Endothelial cell of hepatic sinusoid (primary cell): ENCODE data around the gene CHST11.

ENCODE experiments used
- in situ Hi-C: cut with HindIII; loops from 2 replicates; pipeline ENCODE4 v1.10.0; 2017; ENCODE audit warnings: low sequenced_read_pairs

CHST11 gene

DNA sequence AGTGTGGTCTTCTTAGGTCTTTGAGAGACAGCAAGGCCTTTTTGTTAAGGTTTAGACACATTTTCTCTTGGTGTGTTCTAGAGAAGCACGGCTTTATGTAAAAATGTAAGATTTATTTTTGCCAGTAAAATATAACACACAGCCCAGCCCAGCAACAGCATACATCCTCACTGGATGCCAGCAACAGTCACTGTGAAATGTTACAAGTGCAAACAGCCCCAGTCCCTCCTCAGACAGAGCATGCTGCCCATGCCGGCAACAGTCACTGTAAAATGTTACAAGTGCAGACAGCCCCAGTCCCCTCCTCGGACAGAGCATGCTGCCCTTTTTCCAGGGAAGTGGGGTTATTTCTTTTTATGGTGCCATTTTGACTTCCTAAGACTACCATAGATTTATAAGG is 207.6 kb downstream of the CHST11 start:
- in situ Hi-C loops: no loop called here

DNA sequence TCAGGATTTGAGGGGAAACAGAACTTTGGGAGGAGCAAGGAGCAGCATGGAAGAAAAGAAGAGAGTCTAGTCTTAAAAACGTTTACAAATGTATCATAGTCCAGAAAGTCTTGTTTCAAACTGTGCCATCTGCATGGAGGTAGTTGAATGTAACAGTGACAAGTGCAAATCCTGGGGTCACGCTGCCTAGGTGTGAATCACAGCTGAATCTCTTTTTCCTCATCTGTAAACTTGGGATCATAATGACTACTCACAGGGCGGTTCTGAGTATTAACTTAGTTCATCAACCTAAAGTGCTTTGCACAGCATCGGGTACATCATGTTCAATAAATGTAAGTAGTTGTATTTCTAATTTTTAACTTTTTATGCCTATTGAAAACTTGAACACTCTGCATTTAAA is 208.5 kb downstream of the CHST11 start:
- in situ Hi-C loops: no loop called here

DNA sequence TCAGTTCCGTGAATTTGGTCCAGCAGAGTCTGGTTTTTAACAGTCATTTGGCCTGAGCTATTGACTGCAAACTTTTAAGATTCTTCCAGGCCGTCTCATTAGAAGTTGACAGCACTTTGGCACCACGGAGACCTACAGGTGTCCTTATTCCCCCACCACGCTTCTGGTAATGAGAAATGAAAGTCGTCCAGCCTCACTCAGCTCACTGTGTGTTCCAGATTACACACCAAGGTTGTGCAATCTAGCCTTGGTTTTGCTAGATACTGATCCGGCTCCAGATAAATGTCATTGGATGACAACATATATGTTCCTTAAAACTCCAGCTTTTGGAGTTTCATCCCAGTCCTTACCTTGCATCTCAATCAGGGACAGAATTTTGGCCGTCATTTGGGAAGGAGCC is 210.4 kb downstream of the CHST11 start:
- in situ Hi-C loops: no loop called here

DNA sequence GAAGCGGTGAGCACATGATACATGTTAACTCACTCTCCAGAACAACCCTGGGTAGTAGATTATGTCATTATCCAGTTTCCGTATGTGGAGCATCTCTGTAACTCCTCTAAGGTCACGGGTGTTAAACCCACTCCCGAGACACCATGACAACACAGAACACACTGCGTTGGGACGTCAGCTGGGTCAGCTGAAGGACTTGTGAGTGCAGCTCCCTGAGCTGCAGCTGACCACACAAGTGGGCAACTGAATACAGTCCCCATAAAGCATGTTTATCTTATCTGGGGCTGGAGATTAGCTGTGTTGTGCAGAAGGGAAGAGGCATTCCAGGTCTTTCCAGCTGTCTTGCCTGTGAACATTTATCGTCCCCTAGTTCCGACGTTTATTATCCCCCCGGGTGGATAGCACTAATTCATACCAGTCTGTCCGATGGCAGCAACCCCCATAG is 211.5 kb downstream of the CHST11 start:
- in situ Hi-C loops: no loop called here

DNA sequence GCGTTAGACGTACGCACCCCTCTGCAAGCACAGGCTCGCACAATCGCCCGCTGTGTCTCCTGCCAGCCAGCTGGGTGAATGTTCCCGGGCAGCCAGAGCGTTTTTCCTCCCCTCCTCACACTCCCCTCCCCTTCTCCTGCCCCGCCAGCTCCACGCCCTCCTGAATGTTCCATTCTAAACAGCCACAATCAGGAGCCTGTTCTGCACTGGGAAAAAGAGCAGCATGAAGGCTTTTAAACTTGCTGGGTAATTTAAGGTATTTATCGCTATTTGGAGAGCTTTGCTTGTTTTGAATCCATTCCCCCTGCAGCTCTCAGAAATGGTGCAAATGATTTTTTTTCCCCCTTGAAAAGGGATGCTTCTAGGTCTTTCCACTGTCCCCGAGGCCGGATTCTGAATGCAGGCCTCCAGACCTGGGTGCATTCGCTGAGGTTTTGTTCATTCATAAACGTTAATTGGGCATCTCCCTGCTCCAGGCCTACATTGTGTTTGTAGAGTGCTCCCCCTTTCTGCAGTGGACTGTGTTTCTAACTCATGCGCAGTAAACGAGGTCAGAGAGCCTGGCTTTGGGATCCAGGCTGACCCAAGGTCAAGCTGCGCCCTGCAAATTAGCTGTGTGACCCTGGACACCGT is 212.5 kb downstream of the CHST11 start:
- in situ Hi-C loops: no loop called here

DNA sequence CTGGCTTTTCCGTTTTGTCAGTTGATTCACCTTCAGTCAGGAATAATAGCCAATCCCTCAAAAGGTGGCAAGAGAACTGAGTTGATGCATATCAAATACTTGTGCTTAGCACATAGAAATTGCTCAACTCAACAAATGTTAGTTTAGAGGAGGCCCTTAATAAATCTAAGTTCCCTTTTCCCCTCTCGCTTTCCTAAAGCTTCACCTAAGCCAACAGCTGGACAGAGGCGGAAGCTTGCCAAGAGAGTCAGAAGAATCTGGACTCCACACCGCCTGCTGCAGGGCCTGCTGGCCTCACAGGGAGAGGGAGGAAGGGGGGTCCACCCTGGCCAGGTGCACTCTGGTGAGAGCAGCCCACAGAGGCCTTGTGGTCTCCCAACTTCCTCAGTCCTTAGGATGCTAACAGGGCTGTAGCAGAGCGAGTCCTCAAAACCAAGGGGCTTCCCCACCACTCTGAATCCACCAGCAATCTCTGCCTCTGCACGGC is 213.1 kb downstream of the CHST11 start:
- in situ Hi-C loops: no loop called here

DNA sequence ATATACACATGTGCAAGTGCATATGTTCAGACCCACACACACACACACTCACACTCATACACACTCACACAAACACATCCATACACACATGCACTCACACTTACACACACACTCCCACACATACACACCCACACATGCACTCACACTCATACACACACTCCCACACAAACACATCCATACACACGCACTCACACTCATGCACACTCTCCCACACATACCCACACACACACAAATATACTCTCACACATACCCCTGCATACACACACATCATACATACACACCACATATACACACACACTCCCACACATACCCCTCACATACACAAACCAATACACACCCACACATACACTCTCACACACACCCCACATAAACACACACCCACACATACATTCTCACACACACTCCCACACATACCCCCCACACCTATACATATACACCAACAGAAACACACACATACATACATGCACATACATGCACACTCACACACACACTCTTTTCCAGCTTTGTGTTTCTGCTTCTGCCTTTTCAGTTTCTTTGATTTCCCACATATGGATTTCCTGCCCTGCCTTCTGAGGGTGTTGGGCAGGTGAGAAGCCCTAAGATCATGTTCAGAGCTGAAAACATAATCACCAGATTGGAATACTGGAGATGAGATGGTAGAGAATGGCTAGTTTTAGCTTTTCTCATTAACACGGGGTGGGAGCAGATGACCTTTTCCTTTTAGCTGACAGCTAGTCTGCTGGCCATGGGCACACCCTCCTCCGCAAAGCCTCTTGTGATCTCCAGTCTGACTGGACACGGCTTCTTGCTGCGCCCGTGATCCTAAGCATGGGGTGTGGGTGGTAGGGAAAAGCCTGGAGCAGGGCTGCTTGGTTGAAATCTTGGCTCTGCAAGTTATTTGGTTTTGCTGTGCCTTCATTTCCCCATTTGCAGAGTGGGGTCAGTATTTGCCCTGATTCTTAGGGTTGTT is 214.0 kb downstream of the CHST11 start:
- in situ Hi-C loops: no loop called here

DNA sequence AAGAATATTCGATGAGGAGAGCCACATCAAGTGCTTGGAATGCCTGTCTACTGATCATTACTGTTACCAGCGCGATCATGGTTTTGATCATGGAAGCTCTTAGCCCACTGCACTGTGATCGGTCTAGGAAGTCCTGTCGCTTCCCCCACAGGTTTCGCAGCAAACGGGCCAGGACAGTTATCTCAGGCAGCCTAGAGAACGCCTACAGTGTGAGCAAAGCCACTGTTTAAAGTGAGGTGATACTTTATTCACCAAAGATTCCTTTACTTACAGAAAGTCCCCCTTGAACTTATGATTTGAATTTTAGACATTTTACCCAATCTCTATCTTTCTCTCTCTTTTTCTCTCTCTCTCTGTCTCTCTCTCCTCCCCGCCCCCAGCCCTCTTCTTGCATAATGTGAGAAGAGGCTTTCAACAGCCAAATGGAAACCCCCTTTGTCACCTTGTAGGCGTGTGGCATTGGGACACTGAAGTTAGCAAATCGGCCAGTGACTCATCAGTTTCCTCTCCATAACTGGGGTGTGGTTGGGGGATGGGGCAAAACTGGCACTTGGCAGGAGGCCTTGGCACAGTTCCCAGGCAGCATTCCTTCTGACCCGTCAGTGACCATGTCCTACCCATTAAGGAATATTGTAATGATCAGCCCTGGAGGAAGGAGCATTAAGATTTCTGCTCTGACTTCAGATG is 214.8 kb downstream of the CHST11 start:
- in situ Hi-C loops: no loop called here

DNA sequence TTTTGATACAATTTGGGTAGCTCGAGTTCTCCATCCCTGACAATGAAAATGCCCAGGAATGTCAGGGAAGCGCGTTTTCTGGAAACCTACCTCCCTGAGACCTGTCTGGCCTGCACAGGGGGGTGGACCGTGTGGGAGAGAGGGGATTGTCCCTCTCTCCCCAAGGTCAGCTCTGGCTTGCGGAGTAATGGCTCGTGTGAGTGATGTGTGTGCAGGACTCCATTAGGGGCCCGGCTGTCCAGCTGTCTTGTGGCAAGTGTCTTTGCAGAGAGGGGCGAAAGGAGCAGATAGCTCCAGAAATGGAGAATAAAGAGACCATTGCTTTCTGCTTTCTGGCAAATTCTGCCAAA is 215.3 kb downstream of the CHST11 start:
- in situ Hi-C loops: no loop called here

DNA sequence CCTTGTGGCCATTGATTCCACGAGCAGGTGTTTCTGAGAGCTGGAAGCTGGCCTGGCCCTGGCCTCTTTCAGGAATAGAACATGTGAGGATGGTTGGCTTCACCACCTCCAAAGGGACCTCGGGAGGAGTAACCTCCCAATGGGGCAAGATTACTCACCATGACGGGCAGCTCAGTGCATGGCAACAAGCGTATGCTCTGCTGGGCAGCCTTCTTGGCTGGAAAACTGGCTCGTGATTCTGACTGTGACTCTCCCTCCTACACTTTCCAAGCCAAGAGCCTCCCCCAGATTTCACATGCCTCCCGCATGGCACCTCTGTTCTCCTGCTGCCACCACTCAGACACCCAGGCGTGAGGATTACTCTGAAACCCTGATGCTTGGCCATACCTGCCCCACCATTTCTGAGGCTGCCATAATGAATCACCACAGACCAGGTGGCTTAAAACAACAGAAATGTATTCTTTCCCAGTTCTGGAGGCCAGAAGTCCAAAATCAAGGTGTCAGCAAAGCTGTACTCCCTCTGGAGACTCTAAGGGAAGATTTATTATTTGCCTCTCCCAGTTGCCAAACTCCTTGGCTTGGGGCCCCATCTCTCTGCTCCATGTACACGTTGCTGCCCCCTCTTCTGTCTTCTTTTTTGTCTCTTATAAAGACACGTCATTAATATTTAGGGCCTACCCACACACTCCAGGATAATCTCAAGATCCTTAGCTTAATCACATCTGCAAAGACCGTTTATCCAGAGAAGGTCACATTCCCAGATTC is 215.9 kb downstream of the CHST11 start:
- in situ Hi-C loops: no loop called here

DNA sequence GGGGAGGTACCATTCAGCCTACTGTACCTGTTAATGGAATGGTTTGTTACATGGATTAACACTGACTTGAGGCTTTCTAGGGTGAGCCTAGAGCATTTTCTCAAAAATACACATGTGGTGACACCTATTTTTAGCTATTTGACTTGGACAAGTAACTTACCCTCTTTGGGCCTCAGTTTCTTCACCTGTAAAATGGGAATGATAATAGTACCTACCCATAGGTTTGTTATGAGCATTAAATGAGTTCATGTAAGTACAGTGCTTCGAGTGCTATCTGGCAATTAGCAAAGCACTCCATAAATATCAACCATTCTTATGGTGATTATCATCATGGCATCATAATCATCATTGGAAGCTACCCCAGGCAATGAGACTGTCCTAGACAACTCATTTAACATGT is 216.5 kb downstream of the CHST11 start:
- in situ Hi-C loops: no loop called here

DNA sequence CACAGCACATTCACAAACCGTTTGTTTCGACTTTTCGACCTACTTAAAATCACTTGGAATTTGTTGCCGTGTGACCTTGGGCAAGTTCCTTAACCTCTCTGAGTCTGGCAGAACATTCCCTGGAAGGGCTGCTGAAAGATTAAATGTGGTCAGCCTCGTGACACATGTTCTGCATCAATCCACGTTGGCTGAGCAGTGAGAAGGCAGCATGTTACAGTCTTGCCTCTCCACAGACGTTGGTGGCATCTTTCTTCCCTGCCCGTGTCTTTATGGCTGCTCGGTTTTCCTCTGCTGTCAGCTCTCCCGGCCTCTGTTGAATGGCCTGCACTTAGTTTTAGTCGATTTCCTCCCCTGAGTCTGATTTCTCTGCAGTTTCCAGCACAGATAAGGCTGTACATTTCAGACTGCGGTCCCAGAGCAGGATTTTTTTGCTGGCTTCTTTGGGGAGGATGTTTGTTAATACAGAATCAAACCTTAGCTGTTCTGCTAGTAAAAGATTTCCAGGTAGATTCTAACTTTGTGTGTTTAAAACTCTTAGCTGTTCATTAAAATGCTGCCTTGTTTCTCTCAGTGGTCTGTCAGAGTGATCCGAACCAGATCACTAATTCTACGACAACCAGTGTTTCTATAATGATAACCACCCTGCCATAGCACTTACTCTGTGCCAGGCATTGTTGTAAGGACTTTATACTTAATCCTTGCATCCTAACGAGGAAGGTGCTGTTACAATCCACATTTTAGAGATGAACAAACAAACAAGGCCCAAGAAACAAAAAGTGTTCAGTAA is 217.1 kb downstream of the CHST11 start:
- in situ Hi-C loops: no loop called here

DNA sequence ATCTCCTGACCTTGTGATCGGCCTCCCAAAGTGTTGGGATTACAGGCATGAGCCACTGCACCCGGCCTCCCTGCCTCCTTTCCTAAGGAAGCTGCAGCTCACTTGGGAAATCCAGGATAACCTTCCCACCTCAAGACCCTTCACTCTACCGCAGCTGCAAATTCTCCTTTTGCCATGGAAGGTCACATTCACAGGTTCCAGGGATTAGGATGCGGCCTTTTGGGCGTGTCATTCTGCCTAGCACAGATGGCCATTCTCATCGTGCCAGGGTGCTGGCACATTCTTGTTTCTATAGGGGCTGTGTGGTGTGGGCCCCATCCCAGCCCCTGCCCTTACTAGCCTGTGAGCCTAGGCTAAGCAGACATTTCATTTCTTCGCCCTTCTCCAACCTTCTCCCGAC is 219.9 kb downstream of the CHST11 start:
- in situ Hi-C loops: no loop called here

DNA sequence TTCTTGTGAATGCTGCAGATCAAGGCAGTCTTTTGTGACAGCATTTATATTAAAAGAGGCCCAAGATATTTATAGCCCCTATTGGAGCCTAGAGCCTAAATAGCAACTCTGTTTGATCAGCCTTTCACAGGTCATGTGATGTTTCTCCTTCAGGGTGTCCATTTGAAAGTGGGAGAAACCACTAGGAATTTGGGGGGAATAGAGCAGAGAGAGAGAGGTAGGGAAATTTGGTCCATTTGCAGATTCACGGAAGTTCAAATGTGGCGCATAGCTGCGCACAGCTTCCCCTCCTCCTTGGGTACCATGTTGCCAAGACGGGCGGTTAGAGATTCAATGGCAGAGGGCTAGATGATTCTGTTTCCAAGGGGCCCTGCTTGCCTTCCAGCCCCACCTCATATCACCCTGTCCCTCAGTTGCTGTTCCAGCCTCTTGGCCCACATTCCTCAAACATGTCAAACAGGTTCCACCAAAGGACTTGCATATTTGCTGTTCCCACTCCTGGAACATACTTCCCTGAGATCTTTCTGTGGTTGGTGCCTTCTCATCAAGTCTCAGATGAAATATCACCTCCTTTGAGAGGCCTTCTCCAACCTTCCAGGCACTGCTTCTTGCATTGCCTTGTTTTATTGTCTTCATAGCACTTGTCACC is 220.8 kb downstream of the CHST11 start:
- in situ Hi-C loops: no loop called here

DNA sequence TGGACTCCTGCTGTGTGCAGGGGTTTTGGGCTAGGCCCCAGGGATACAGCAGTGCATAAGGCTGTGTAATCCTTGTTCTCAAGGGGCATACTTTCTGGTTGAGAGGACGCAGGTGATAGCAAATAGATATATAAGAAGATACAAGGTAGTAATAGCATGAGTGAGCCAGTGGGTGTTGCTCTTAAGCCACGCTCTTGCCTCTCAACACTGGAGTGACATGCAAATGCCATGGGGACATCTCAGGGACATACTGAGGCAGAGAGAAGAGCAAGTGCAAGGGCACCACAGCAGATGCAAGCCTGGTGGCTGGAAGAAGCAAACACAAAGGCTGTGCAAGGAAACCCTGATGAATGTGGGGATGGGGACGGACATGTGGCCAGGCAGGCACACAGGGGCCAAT is 223.3 kb downstream of the CHST11 start:
- in situ Hi-C loops: no loop called here

DNA sequence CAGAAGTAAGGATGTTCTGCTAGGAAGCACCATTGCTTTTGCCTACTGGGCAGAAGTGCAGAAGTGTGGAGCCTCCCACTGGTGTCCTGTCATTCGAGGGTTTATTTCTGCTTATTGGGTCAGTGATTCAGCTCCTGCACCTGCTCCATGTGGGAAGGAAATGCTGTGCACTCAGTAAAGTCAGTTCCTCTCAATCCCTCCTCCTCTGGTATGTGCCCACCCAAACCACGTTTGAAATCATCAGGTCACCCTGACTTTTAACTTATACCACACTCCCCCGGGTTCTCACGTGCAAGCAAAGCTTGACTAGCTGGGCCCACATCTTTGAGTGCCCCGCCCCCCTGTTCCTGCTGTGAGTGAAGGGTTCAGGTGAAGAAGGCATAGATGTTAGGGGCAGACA is 223.7 kb downstream of the CHST11 start:
- in situ Hi-C loops: no loop called here

DNA sequence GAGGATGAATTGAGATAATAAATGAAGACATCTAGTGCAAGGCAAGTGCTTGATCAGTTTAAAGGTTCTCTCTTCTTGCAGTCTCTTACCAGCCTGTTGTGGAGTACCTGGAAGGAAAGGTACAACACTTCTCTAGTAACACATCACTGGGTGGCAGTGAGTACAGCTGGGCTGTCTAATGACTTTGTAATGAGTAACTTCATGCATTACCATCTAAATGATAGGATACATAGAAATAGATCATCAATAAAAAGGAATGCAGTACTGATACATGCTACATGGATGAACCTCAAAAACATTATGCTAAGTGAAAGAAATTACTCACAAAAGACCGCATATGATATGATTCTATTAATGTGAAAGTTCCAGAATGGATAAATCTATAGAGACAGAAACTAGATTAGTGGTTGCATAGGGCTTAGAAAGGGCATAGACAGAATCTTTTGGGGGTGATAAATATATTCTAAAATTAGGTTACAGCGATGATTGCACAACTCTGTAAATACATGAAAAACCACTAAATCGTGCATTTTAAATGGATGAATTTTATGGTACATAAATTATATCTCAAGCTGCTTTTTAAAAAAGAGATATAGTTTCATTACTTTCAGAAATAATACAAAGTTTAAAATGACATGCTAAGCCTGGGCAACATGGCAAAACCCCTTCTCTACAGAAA is 224.4 kb downstream of the CHST11 start:
- in situ Hi-C loops: no loop called here

DNA sequence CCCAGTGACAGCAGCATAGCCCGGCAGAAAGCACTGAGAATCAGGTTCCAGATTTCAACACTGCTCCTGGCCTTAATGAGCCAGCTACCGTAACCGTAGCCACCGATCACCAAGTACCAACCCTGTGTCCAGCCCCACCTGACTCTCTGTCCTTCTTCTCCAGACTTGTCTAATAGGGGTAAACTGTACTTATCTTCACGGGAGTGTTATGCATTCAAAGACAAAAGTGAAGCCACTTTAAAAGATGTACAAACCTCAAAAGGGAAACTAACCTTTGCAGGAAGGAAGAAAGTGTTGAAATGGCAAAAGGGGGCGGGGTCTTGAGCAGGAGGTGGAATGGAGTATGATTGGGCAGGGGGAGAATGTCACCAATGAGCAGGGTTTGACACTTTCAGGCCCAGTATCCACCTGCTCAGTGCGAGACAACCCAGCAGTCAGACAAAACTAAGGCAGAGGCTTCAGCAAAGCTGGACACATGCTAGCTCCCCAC is 226.1 kb downstream of the CHST11 start:
- in situ Hi-C loops: no loop called here
